Hepatocyte (in vitro differentiated cells): ENCODE results near the gene RFC5. TPM values are rescaled to one million over a fixed set of nuclear protein-coding genes. Genes with fewer than 3 reads are reported as not detected.

Experiments
- DNase-seq: peaks from one replicate; pipeline ENCODE4 v3.0.0-alpha.2; 2016; ENCODE audit warnings: low spot score
- H2AFZ ChIP-seq: fragments of 200-600 bp; sonication (generic); 2 replicates; pipeline ENCODE4 v1.6.0; 2016; ENCODE audit warnings: antibody characterized with exemption, mild to moderate bottlenecking
- H3K27ac ChIP-seq: fragments of 200-600 bp; sonication (generic); 2 replicates; pipeline ENCODE4 v1.5.1; 2016; ENCODE audit warnings: mild to moderate bottlenecking
- H3K27me3 ChIP-seq: fragments of 200-600 bp; sonication (generic); 2 replicates; pipeline ENCODE4 v1.6.1; 2016
- H3K36me3 ChIP-seq: fragments of 200-600 bp; sonication (generic); replicated peaks from 2 replicates; pipeline ENCODE4 v1.5.1; 2016; ENCODE audit warnings: low read depth; ENCODE audit not compliant: insufficient read depth
- H3K4me1 ChIP-seq: fragments of 200-600 bp; sonication (generic); 2 replicates; pipeline ENCODE4 v1.5.1; 2016; ENCODE audit warnings: mild to moderate bottlenecking, moderate library complexity; ENCODE audit not compliant: insufficient read depth
- H3K4me2 ChIP-seq: fragments of 200-600 bp; sonication (generic); 2 replicates; pipeline ENCODE4 v1.6.0; 2016
- H3K4me3 ChIP-seq: fragments of 200-600 bp; sonication (generic); 2 replicates; pipeline ENCODE4 v1.5.1; 2016; ENCODE audit warnings: mild to moderate bottlenecking
- H3K79me2 ChIP-seq: fragments of 200-600 bp; sonication (generic); 2 replicates; pipeline ENCODE4 v1.6.0; 2017; ENCODE audit warnings: mild to moderate bottlenecking
- H3K9me2 ChIP-seq: fragments of 200-600 bp; sonication (generic); replicated peaks from 2 replicates; pipeline ENCODE4 v1.6.0; 2017; ENCODE audit warnings: mild to moderate bottlenecking; ENCODE audit not compliant: insufficient read depth
- H3K9me3 ChIP-seq: fragments of 200-600 bp; sonication (generic); 2 replicates; pipeline ENCODE4 v1.5.1; 2016; ENCODE audit warnings: low read depth, mild to moderate bottlenecking
- H4K20me1 ChIP-seq: fragments of 200-600 bp; sonication (generic); 2 replicates; pipeline ENCODE4 v1.6.0; 2016; ENCODE audit warnings: mild to moderate bottlenecking; ENCODE audit not compliant: insufficient read depth, poor library complexity, severe bottlenecking
- EZH2 ChIP-seq: fragments of 200-600 bp; sonication (generic); IDR thresholded peaks from 2 replicates; pipeline ENCODE4 v1.6.1; 2016; ENCODE audit warnings: antibody characterized with exemption, mild to moderate bottlenecking, borderline replicate concordance
- EZH2phosphoT487 ChIP-seq: fragments of 200-600 bp; sonication (generic); IDR thresholded peaks from one replicate; pipeline ENCODE4 v1.6.1; 2018; ENCODE audit warnings: antibody characterized with exemption, mild to moderate bottlenecking, low read depth, moderate library complexity; ENCODE audit not compliant: unreplicated experiment, severe bottlenecking
- WGBS: methylation state at CpG from one replicate; pipeline ENCODE4 v1.1.6; 2016; ENCODE audit warnings: low lambda C conversion rate; ENCODE audit errors: missing lambda C conversion rate; 5-methylcytosine and 5-hydroxymethylcytosine counted together
- polyA plus RNA-seq: library from polyadenylated mRNA; unstranded; fragments of >200 nt; fragmentation: Nextera tagmentation; extraction: Ambion mirVana; gene quantifications from 2 replicates; pipeline ENCODE4 v1.2.1, GENCODE V29; 2016
- total RNA-seq: library from RNA; depleted of rRNA; stranded (reverse); fragments of >200 nt; gene quantifications from 2 replicates; pipeline ENCODE4 v1.2.3, GENCODE V29; 2014
- TF ChIP-seq, protein P1 (sequence below): fragments of 200-600 bp; sonication (generic); IDR thresholded peaks from 2 replicates; pipeline ENCODE4 v1.5.1; 2016; ENCODE audit warnings: antibody characterized with exemption, mild to moderate bottlenecking; ENCODE audit not compliant: poor library complexity

RFC5 gene
- total and polyA plus RNA-seq, 2 experiments from 2014 or later, result 12.6 to 18.6 TPM

- no peaks in the 10 kb centered on the region for H3K9me2 ChIP-seq
- peaks cover 31% of the 10 kb centered on the region for H3K4me1 ChIP-seq
- no peak overlapping the region for H2AFZ ChIP-seq
- H3K27ac ChIP-seq, result peak overlapping the region; percentile 98
- no peak overlapping the region for H3K4me3 ChIP-seq
- no peak for DNase-seq
- TF ChIP-seq, protein P1, sequence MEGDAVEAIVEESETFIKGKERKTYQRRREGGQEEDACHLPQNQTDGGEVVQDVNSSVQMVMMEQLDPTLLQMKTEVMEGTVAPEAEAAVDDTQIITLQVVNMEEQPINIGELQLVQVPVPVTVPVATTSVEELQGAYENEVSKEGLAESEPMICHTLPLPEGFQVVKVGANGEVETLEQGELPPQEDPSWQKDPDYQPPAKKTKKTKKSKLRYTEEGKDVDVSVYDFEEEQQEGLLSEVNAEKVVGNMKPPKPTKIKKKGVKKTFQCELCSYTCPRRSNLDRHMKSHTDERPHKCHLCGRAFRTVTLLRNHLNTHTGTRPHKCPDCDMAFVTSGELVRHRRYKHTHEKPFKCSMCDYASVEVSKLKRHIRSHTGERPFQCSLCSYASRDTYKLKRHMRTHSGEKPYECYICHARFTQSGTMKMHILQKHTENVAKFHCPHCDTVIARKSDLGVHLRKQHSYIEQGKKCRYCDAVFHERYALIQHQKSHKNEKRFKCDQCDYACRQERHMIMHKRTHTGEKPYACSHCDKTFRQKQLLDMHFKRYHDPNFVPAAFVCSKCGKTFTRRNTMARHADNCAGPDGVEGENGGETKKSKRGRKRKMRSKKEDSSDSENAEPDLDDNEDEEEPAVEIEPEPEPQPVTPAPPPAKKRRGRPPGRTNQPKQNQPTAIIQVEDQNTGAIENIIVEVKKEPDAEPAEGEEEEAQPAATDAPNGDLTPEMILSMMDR, result no peak
- no peak for TF ChIP-seq EZH2
- no peak for TF ChIP-seq EZH2phosphoT487
- peaks cover 72% of the 10 kb centered on the region for H3K79me2 ChIP-seq
- H3K36me3 ChIP-seq, result no peaks in the 10 kb centered on the region
- WGBS, result 96% methylated on average over 8 of the region's 8 CpGs
- H3K27me3 ChIP-seq, result no peaks in the 10 kb centered on the region
- no peaks in the 10 kb centered on the region for H3K9me3 ChIP-seq
- H4K20me1 ChIP-seq, result no peaks in the 10 kb centered on the region
- H3K4me2 ChIP-seq, result peak overlapping the region; percentile 90
Measured at GRCh38 chr12:118058881-118059280, 42.4 kb downstream of the RFC5 start.

DNA sequence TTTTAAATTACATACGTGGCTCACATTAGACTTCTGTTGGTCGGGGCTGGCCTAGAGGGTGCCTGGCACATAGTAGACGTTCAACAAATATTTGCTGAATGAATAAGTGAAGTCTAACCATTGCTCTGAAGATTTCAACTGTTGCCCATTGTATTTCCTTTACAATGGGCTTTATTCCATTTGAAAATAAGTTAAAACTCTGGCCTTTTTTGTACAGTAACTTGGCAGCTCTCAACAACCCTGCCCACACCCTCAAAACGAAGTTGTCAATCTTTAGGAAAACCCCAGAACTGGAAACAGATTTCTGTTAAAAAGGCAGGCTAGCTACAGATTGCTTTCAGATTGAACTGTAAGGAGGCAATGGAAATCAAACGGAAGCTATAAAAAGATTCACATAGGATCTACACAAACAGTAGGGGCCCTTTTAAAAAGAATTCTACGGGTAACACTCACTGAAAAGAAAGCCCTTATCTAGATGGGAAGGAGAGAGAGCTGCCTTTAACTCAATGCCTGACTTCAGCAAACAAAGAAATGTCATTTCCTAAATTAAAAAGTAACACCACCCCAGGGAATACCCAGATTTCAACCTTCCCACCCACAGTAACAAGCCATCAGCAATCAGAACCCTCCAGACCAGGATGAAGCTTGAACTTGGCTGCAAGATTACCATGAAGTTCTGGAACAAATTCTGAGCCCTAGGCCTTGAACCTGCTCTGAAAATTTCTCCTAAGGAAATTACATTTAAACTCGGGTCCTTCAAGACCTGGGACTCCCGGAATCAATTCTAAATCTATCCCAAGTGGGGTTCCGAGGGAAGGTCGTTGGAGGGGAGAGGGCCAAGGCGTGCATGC lies 43.1 kb downstream of the RFC5 start:
- H2AFZ ChIP-seq, result no peak overlapping the region
- peak overlapping the region; percentile 90 for H3K4me2 ChIP-seq
- no peaks in the 10 kb centered on the region for H3K36me3 ChIP-seq
- DNase-seq, result no peak
- H3K9me3 ChIP-seq, result no peaks in the 10 kb centered on the region
- peaks cover 66% of the 10 kb centered on the region for H3K79me2 ChIP-seq
- H4K20me1 ChIP-seq, result no peaks in the 10 kb centered on the region
- H3K27ac ChIP-seq, result peak overlapping the region; percentile 98
- H3K4me1 ChIP-seq, result peaks cover 31% of the 10 kb centered on the region
- no peak for TF ChIP-seq EZH2
- TF ChIP-seq EZH2phosphoT487, result no peak
- TF ChIP-seq, protein P1, result no peak
- no peaks in the 10 kb centered on the region for H3K9me2 ChIP-seq
- 21% methylated on average over 11 of the region's 11 CpGs for WGBS
- no peaks in the 10 kb centered on the region for H3K27me3 ChIP-seq
- H3K4me3 ChIP-seq, result peak overlapping the region; percentile 80

DNA sequence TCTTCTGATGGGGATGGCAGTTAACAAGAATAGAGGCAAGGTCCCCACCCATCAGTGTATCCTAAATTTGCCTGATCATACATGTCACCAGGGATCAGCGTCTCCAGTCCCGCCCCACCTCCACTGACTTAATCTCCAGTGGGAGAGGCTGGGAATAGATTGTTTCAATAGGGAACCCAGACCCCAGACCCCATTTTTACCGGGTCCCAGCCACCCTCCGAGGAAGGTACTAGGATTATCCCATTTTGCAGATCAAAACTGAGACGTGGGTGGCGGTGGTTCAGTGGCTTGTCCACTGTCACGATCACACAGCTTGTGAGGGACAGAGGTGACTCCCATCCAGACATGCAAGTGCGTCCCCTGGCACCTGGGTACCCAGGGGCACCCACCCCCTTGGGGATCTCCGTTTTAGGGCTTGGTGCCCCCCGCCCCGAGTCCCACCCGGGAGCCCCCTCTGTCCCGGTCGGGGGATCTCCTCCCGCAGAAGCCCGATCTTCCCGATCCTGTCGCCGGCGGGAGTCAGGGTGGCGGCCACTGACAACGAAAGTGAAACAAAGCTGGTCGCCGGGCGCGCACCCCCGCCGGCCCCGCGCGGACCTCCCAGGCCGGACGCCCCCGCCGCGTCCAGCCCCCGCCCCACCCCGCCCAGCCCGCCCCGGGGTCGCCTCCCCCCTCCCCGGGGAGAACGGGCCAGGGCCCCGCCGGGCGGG lies 44.0 kb downstream of the RFC5 start:
- no peaks in the 10 kb centered on the region for H3K27me3 ChIP-seq
- no peak overlapping the region for H2AFZ ChIP-seq
- no peaks in the 10 kb centered on the region for H3K9me2 ChIP-seq
- WGBS, result under 1% methylated on average over 21 of the region's 46 CpGs
- peak overlapping the region; percentile 90 for H3K4me2 ChIP-seq
- peak overlapping the region; percentile 80 for H3K4me3 ChIP-seq
- DNase-seq, result peak; percentile 70
- no peak for TF ChIP-seq EZH2
- TF ChIP-seq, protein P1, result no peak
- TF ChIP-seq EZH2phosphoT487, result no peak
- no peaks in the 10 kb centered on the region for H3K9me3 ChIP-seq
- no peaks in the 10 kb centered on the region for H3K36me3 ChIP-seq
- H3K79me2 ChIP-seq, result peaks cover 57% of the 10 kb centered on the region
- no peaks in the 10 kb centered on the region for H4K20me1 ChIP-seq
- H3K27ac ChIP-seq, result peak overlapping the region; percentile 98
- peaks cover 36% of the 10 kb centered on the region for H3K4me1 ChIP-seq
